Endothelial cell of umbilical vein (primary cell): ENCODE data around the gene SLCO3A1. TPM values are rescaled to one million over a fixed set of nuclear protein-coding genes. Genes with fewer than 3 reads are reported as not detected.

Source experiments
- BruUV-seq: library from RNA; stranded (reverse); fragments of 400-500 nt; replicated peaks from 2 replicates; lab custom pipeline; 2021; lab: Mats Ljungman, UMichigan
- CTCF ChIA-PET: fragments of 300-600, 350-600 bp; sonication (Branson Sonifier 250); formaldehyde crosslinking; loops from one replicate; lab custom pipeline; 2021; ENCODE audit warnings: antibody characterized with exemption, inconsistent platforms; lab: Charles Lee
- POLR2A ChIA-PET: fragments of 300-600, 350-600 bp; sonication (Branson Sonifier 250); formaldehyde crosslinking; loops from one replicate; lab custom pipeline; 2021; ENCODE audit warnings: antibody characterized with exemption, inconsistent platforms; lab: Charles Lee
- DNase-seq: peaks from one replicate; pipeline ENCODE4 v3.0.0-alpha.2; 2011; ENCODE audit warnings: low read depth, low spot score
- FAIRE-seq: peaks from 2 replicates; lab custom pipeline; 2011; peaks lifted over from hg19 to GRCh38; lab: Jason Lieb, UNC
- H2AFZ ChIP-seq: 2 replicates; pipeline ENCODE4 v1.6.0; 2012; ENCODE audit warnings: low read depth, low read length, control low read depth, inconsistent platforms
- H3K27ac ChIP-seq: 2 replicates; pipeline ENCODE4 v1.5.1; 2011; ENCODE audit warnings: low read depth, mild to moderate bottlenecking, control low read depth, low read length, moderate library complexity; ENCODE audit not compliant: insufficient read depth
- H3K27me3 ChIP-seq, 2 experiments: 2 replicates each; pipeline versions ENCODE4 v1.6.0 to v1.6.1; 2011; ENCODE audit warnings: low read length in 2 of 2, mixed read lengths in 1 of 2; ENCODE audit not compliant: control insufficient read depth in 2 of 2, insufficient read depth in 2 of 2
- H3K36me3 ChIP-seq, 2 experiments: 2 replicates in 1 of 2; 3 replicates in 1 of 2; pipeline ENCODE4 v1.5.1; 2011; ENCODE audit warnings: low read length in 2 of 2, mild to moderate bottlenecking in 1 of 2, moderate library complexity in 1 of 2; ENCODE audit not compliant: control insufficient read depth in 2 of 2, insufficient read depth in 2 of 2; ENCODE audit errors: extremely low read depth in 1 of 2
- H3K4me1 ChIP-seq: 3 replicates; pipeline ENCODE4 v1.5.1; 2011; ENCODE audit warnings: mild to moderate bottlenecking, low read length; ENCODE audit not compliant: control insufficient read depth, insufficient read depth; ENCODE audit errors: extremely low read depth
- H3K4me2 ChIP-seq: 2 replicates; pipeline ENCODE4 v1.6.1; 2011; ENCODE audit warnings: low read length, control low read depth, mixed read lengths; ENCODE audit not compliant: insufficient read depth
- H3K4me3 ChIP-seq, 3 experiments: fragments of 200-600 bp in 1 of 3; sonication (generic), shearing (Covaris generic) in 1 of 3; replicated peaks in 1 of 3; 2 replicates each; pipeline ENCODE4 v1.5.1; 2011 to 2016; ENCODE audit warnings: control low read depth in 3 of 3, low read length in 3 of 3, mild to moderate bottlenecking in 2 of 3, inconsistent platforms in 1 of 3, low read depth in 1 of 3, moderate library complexity in 1 of 3; ENCODE audit not compliant: insufficient read depth in 1 of 3
- H3K79me2 ChIP-seq: 2 replicates; pipeline ENCODE4 v1.6.0; 2012; ENCODE audit warnings: low read length, inconsistent platforms; ENCODE audit not compliant: control insufficient read depth, insufficient read depth
- H3K9ac ChIP-seq: replicated peaks from 2 replicates; pipeline ENCODE3; 2011; ENCODE audit warnings: low read length, control low read depth; ENCODE audit not compliant: insufficient read depth; ENCODE audit errors: extremely low read depth
- H3K9me1 ChIP-seq: replicated peaks from 3 replicates; pipeline ENCODE4 v1.6.0; 2011; ENCODE audit warnings: mild to moderate bottlenecking, low read length; ENCODE audit not compliant: control insufficient read depth, insufficient read depth; ENCODE audit errors: extremely low read depth
- H3K9me3 ChIP-seq: replicated peaks from 2 replicates; pipeline ENCODE4 v1.5.1; 2012; ENCODE audit warnings: low read length, inconsistent platforms; ENCODE audit not compliant: control insufficient read depth, insufficient read depth
- H4K20me1 ChIP-seq: replicated peaks from 2 replicates; pipeline ENCODE3; 2011; ENCODE audit warnings: mild to moderate bottlenecking, low read length; ENCODE audit not compliant: control insufficient read depth, insufficient read depth; ENCODE audit errors: extremely low read depth
- CTCF ChIP-seq, 2 donors: IDR thresholded peaks; 1 replicate in 1 of 2; 2 replicates in 1 of 2; pipeline ENCODE4 v1.5.1; 2011; ENCODE audit warnings: low read length in 2 of 2, mild to moderate bottlenecking in 2 of 2, moderate library complexity in 2 of 2, control low read depth in 1 of 2, inconsistent platforms in 1 of 2, low read depth in 1 of 2; ENCODE audit not compliant: insufficient read depth in 1 of 2; ENCODE audit errors: extremely low read depth in 1 of 2
- EZH2 ChIP-seq: IDR thresholded peaks from 2 replicates; pipeline ENCODE4 v1.6.1; 2012; ENCODE audit warnings: borderline replicate concordance, low read depth, mild to moderate bottlenecking, moderate library complexity, low read length, inconsistent platforms; ENCODE audit not compliant: severe bottlenecking
- GATA2 ChIP-seq: IDR thresholded peaks from 2 replicates; pipeline ENCODE4 v1.7.0; 2011; ENCODE audit warnings: low read depth, mild to moderate bottlenecking, moderate library complexity, mixed read lengths, low read length; ENCODE audit not compliant: insufficient read length, insufficient read depth
- JUN ChIP-seq: IDR thresholded peaks from 2 replicates; pipeline ENCODE4 v1.6.1; 2011; ENCODE audit warnings: borderline replicate concordance, low read depth; ENCODE audit not compliant: insufficient read length, insufficient read depth
- MYC ChIP-seq: IDR thresholded peaks from one replicate; pipeline ENCODE4 v1.6.1; 2011; ENCODE audit warnings: mild to moderate bottlenecking, low read depth, low read length
- POLR2A ChIP-seq: IDR thresholded peaks from 2 replicates; pipeline ENCODE4 v1.6.1; 2012; ENCODE audit warnings: low read depth, mild to moderate bottlenecking, control low read depth, low read length
- POLR2AphosphoS5 ChIP-seq: IDR thresholded peaks from 2 replicates; pipeline ENCODE4 v1.6.1; 2012; ENCODE audit warnings: low read depth, mild to moderate bottlenecking, control low read depth, low read length, moderate library complexity; ENCODE audit not compliant: insufficient read depth
- dilution Hi-C: fragments of 300-500 bp; cut with MboI; formaldehyde crosslinking; loops from one replicate; pipeline ENCODE4 v1.15.0; 2019; ENCODE audit warnings: low sequenced_read_pairs; ENCODE audit not compliant: extremely low pct_ligation_motif_present
- intact Hi-C: fragments of 100-400 bp; cut with micrococcal nuclease; formaldehyde crosslinking; loops from one replicate; pipeline ENCODE4 v1.10.0; 2022
- polyA plus RNA-seq, 4 experiments: library from polyadenylated mRNA; depleted of rRNA in 3 of 4; stranded (reverse) in 3 of 4; unstranded in 1 of 4; fragments of >200 nt; gene quantifications; 2 replicates each; pipeline versions ENCODE4 v1.2.1 to v1.2.3, GENCODE V29; 2011 to 2012; ENCODE audit warnings: missing spikeins in 1 of 4
- total RNA-seq: library from RNA; stranded (reverse); gene quantifications from 2 replicates; pipeline ENCODE4 v1.2.3, GENCODE V29; 2021
- TF ChIP-seq, protein P1 (sequence below): IDR thresholded peaks from 2 replicates; pipeline ENCODE4 v1.6.1; 2011; ENCODE audit not compliant: insufficient read depth, insufficient read length

SLCO3A1 gene
- total and polyA plus RNA-seq, 2 donors (not counting 3 experiments of a cell fraction or from before 2014, with no cell fraction given) = 0.88 to 0.92 TPM

GRCh38 chr15:92068121-92068520 lies 214.6 kb downstream of the SLCO3A1 start:
- H3K4me1 ChIP-seq = peaks cover 4% of the 10 kb centered on the region
- BruUV-seq = no TSS peak
- H3K9me3 ChIP-seq = no peaks in the 10 kb centered on the region
- H3K27ac ChIP-seq = no peak overlapping the region
- dilution Hi-C loops (no loop called here), intact Hi-C loops (no loop called here)
- no peaks in the 10 kb centered on the region for H3K27me3 ChIP-seq
- H4K20me1 ChIP-seq = no peaks in the 10 kb centered on the region
- DNase-seq (no peak), FAIRE-seq (no peak)
- H3K36me3 ChIP-seq = no peaks in the 10 kb centered on the region
- no peak for TF ChIP-seq POLR2AphosphoS5
- no peak for TF ChIP-seq POLR2A
- TF ChIP-seq, protein P1, sequence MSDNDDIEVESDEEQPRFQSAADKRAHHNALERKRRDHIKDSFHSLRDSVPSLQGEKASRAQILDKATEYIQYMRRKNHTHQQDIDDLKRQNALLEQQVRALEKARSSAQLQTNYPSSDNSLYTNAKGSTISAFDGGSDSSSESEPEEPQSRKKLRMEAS = no peak
- no peak for TF ChIP-seq GATA2
- TF ChIP-seq CTCF (IDR thresholded peaks at IDR 0.05; ENCODE audit: extremely low read depth in 1 of 2, insufficient read depth in 1 of 2, low read depth in 1 of 2, low read length in 2 of 2) = no peak
- no peak for TF ChIP-seq MYC
- no peak for TF ChIP-seq JUN
- TF ChIP-seq EZH2 = no peak
- ChIA-PET CTCF (interaction anchor here (1.3 kb wide), 1 partner anchor 11 kb away, joined by 3 read pairs; no protein-coding TSS in a partner anchor), POLR2A (no interaction called here)
- H3K79me2 ChIP-seq = no peaks in the 10 kb centered on the region
- H3K9me1 ChIP-seq = no peaks in the 10 kb centered on the region
- no peak overlapping the region for H2AFZ ChIP-seq
- H3K9ac ChIP-seq = no peak overlapping the region
- H3K4me3 ChIP-seq = no peak overlapping the region
- no peak overlapping the region for H3K4me2 ChIP-seq
